H1 (cell line): Measurements from ENCODE around the gene HNRNPM. TPM values are rescaled to one million over a fixed set of nuclear protein-coding genes. Genes with fewer than 3 reads are reported as not detected.
A peak's percentile ranks its signal among the peaks of the same experiment; 100 is the strongest.

ENCODE experiments used
- CTCF ChIA-PET: fragments of 300-600 bp; sonication (Branson Sonifier 250); formaldehyde crosslinking; loops from one replicate; lab custom pipeline; 2021; ENCODE audit not compliant: partially characterized antibody; lab: Charles Lee
- POLR2A ChIA-PET: fragments of 300-600 bp; sonication (Branson Sonifier 250); formaldehyde crosslinking; loops from one replicate; lab custom pipeline; 2021; ENCODE audit warnings: inconsistent platforms; ENCODE audit not compliant: partially characterized antibody; lab: Charles Lee
- DNase-seq, 2 experiments: peaks; one replicate each; pipeline versions ENCODE4 v3.0.0 to v3.0.0-alpha.2; 2010 to 2022; ENCODE audit warnings: low spot score in 2 of 2, low read depth in 1 of 2, mixed read lengths in 1 of 2
- FAIRE-seq: peaks from 2 replicates; lab custom pipeline; 2011; peaks lifted over from hg19 to GRCh38; lab: Jason Lieb, UNC
- H2AFZ ChIP-seq: 2 replicates; pipeline ENCODE4 v1.8.1; 2012; ENCODE audit warnings: low read length, inconsistent platforms
- H2AK5ac ChIP-seq: 2 replicates; pipeline ENCODE4 v1.6.1; 2013; ENCODE audit warnings: low read depth, low read length
- H2BK120ac ChIP-seq: replicated peaks from 2 replicates; pipeline ENCODE3; 2013; ENCODE audit warnings: low read depth, low read length, inconsistent platforms
- H2BK12ac ChIP-seq: 2 replicates; pipeline ENCODE4 v1.6.1; 2013; ENCODE audit warnings: low read depth, low read length
- H2BK15ac ChIP-seq: 2 replicates; pipeline ENCODE4 v1.6.1; 2013; ENCODE audit warnings: low read length
- H2BK20ac ChIP-seq: 2 replicates; pipeline ENCODE4 v1.6.1; 2013; ENCODE audit warnings: low read length
- H2BK5ac ChIP-seq: 2 replicates; pipeline ENCODE4 v1.6.1; 2013; ENCODE audit warnings: low read depth, low read length
- H3K14ac ChIP-seq: 2 replicates; pipeline ENCODE4 v1.6.1; 2013; ENCODE audit warnings: inconsistent platforms; ENCODE audit not compliant: insufficient read length
- H3K18ac ChIP-seq: 2 replicates; pipeline ENCODE4 v1.6.1; 2013; ENCODE audit warnings: low read length; ENCODE audit errors: extremely low read depth
- H3K23ac ChIP-seq: 2 replicates; pipeline ENCODE4 v1.6.1; 2013; ENCODE audit warnings: inconsistent platforms; ENCODE audit not compliant: insufficient read length
- H3K23me2 ChIP-seq: 2 replicates; pipeline ENCODE4 v1.6.1; 2013; ENCODE audit warnings: low read depth, low read length
- H3K27ac ChIP-seq: 2 replicates; pipeline ENCODE4 v1.6.1; 2011; ENCODE audit warnings: low read depth, low read length, inconsistent platforms
- H3K27me3 ChIP-seq, 4 experiments: replicated peaks in 1 of 4; 1 replicate in 1 of 4; 2 replicates in 3 of 4; pipeline versions ENCODE4 v1.6.1 to v1.8.1; 2011 to 2013; ENCODE audit warnings: low read length in 3 of 4, mild to moderate bottlenecking in 3 of 4, inconsistent platforms in 2 of 4, mixed read lengths in 2 of 4, moderate library complexity in 1 of 4; ENCODE audit not compliant: control insufficient read depth in 3 of 4, insufficient read depth in 3 of 4; ENCODE audit errors: extremely low read depth in 1 of 4
- H3K36me3 ChIP-seq, 4 experiments: 2 replicates each; pipeline versions ENCODE4 v1.6.1 to v1.8.1; 2011 to 2013; ENCODE audit warnings: mild to moderate bottlenecking in 4 of 4, low read length in 3 of 4, moderate library complexity in 2 of 4, control low read depth in 1 of 4, inconsistent platforms in 1 of 4; ENCODE audit not compliant: insufficient read depth in 4 of 4, control insufficient read depth in 2 of 4
- H3K4ac ChIP-seq: replicated peaks from 2 replicates; pipeline ENCODE3; 2013; ENCODE audit warnings: low read length, low read depth, mixed read lengths, inconsistent platforms; ENCODE audit not compliant: insufficient read length
- H3K4me1 ChIP-seq, 4 experiments: replicated peaks in 1 of 4; 1 replicate in 1 of 4; 2 replicates in 3 of 4; pipeline versions ENCODE4 v1.6.1 to v1.8.1; 2011 to 2013; ENCODE audit warnings: low read length in 3 of 4, inconsistent platforms in 2 of 4, mixed read lengths in 1 of 4; ENCODE audit not compliant: insufficient read depth in 4 of 4, control insufficient read depth in 3 of 4
- H3K4me2 ChIP-seq, 2 experiments: 2 replicates each; pipeline versions ENCODE4 v1.6.1 to v1.8.1; 2011 to 2013; ENCODE audit warnings: low read depth in 2 of 2, low read length in 2 of 2, control low read depth in 1 of 2, inconsistent platforms in 1 of 2, mild to moderate bottlenecking in 1 of 2; ENCODE audit not compliant: insufficient read depth in 1 of 2
- H3K4me3 ChIP-seq, 4 experiments: fragments of 200-600, 300-600 bp in 1 of 4; sonication (generic), shearing (Covaris generic), sonication (Bioruptor Twin) in 1 of 4; 2 replicates each; pipeline versions ENCODE4 v1.5.1 to v1.8.1; 2011 to 2016; ENCODE audit warnings: low read length in 4 of 4, low read depth in 3 of 4, control low read depth in 2 of 4, inconsistent platforms in 2 of 4, mild to moderate bottlenecking in 2 of 4, mixed read lengths in 1 of 4, moderate library complexity in 1 of 4; ENCODE audit not compliant: insufficient read depth in 2 of 4; ENCODE audit errors: extremely low read depth in 1 of 4
- H3K56ac ChIP-seq: replicated peaks from 2 replicates; pipeline ENCODE3; 2013; ENCODE audit warnings: low read depth, mild to moderate bottlenecking, mixed read lengths, low read length, inconsistent platforms; ENCODE audit not compliant: insufficient read length
- H3K79me1 ChIP-seq: 2 replicates; pipeline ENCODE4 v1.6.1; 2013; ENCODE audit warnings: low read depth, low read length, control low read depth
- H3K79me2 ChIP-seq, 2 experiments: 2 replicates each; pipeline versions ENCODE4 v1.6.1 to v1.8.1; 2012 to 2013; ENCODE audit warnings: low read length in 2 of 2, mild to moderate bottlenecking in 2 of 2, inconsistent platforms in 1 of 2; ENCODE audit not compliant: insufficient read depth in 2 of 2, control insufficient read depth in 1 of 2
- H3K9ac ChIP-seq, 4 experiments: replicated peaks in 1 of 4; 1 replicate in 1 of 4; 2 replicates in 3 of 4; pipeline versions ENCODE4 v1.6.1 to v1.8.1; 2011 to 2013; ENCODE audit warnings: low read depth in 3 of 4, low read length in 3 of 4, control low read depth in 2 of 4, mild to moderate bottlenecking in 2 of 4, moderate library complexity in 2 of 4, inconsistent platforms in 1 of 4; ENCODE audit errors: extremely low read depth in 1 of 4
- H3K9me3 ChIP-seq, 2 experiments: 2 replicates each; pipeline versions ENCODE4 v1.6.1 to v1.8.1; 2012 to 2013; ENCODE audit warnings: mild to moderate bottlenecking in 2 of 2, moderate library complexity in 2 of 2, control low read depth in 1 of 2, inconsistent platforms in 1 of 2, low read depth in 1 of 2, low read length in 1 of 2, mixed read lengths in 1 of 2; ENCODE audit not compliant: insufficient read depth in 2 of 2
- H4K20me1 ChIP-seq, 2 experiments: replicated peaks in 1 of 2; 2 replicates each; pipeline versions ENCODE3 to v1.8.1; 2011 to 2013; ENCODE audit warnings: inconsistent platforms in 2 of 2, low read length in 2 of 2, mild to moderate bottlenecking in 1 of 2; ENCODE audit not compliant: insufficient read depth in 2 of 2, control insufficient read depth in 1 of 2
- H4K5ac ChIP-seq: 2 replicates; pipeline ENCODE4 v1.6.1; 2013; ENCODE audit warnings: low read length, low read depth, mixed read lengths, inconsistent platforms; ENCODE audit not compliant: insufficient read length
- H4K8ac ChIP-seq: 2 replicates; pipeline ENCODE4 v1.8.0; 2013; ENCODE audit warnings: mild to moderate bottlenecking, moderate library complexity, low read length, inconsistent platforms; ENCODE audit not compliant: insufficient read depth; ENCODE audit errors: extremely low read depth
- H4K91ac ChIP-seq: replicated peaks from 2 replicates; pipeline ENCODE3; 2013; ENCODE audit warnings: low read length, mixed read lengths, inconsistent platforms; ENCODE audit not compliant: insufficient read length
- JUND ChIP-seq: IDR thresholded peaks from 2 replicates; pipeline ENCODE4 v1.6.1; 2011; ENCODE audit warnings: mild to moderate bottlenecking, improper control_type of control experiment, low read length
- TBP ChIP-seq: IDR thresholded peaks from 2 replicates; pipeline ENCODE4 v1.6.1; 2011; ENCODE audit warnings: low read depth, low read length, improper control_type of control experiment
- WGBS, 2 experiments: shearing (Covaris generic) in 1 of 2; methylation state at CpG; one replicate each; pipeline versions ENCODE4 v1.1.6 to v1.1.7; 2013 to 2015; ENCODE audit warnings: low lambda C conversion rate in 2 of 2, mixed read lengths in 2 of 2, inconsistent platforms in 1 of 2, low coverage in 1 of 2, missing lambda C conversion rate in 1 of 2; ENCODE audit not compliant: insufficient replicate concordance in 2 of 2, insufficient coverage in 1 of 2, insufficient read length in 1 of 2; ENCODE audit errors: extremely low coverage in 1 of 2, missing lambda C conversion rate in 1 of 2; 5-methylcytosine and 5-hydroxymethylcytosine counted together
- polyA plus RNA-seq, 7 experiments: library from polyadenylated mRNA; depleted of rRNA in 3 of 7; stranded (reverse) in 5 of 7; unstranded in 2 of 7; fragments of >200 nt in 5 of 7; fragments of 200-250 nt in 2 of 7; gene quantifications; 1 replicate in 5 of 7; 2 replicates in 1 of 7; 4 replicates in 1 of 7; pipeline versions ENCODE4 v1.2.1 to v1.2.3, GENCODE V29; 2011 to 2013; ENCODE audit warnings: missing spikeins in 2 of 7, mixed read lengths in 2 of 7
- total RNA-seq: library from RNA; stranded (reverse); fragmentation: NEBNext Ultra II Directional; extraction: Animal tissue kit (Norgen Biotek cat#: 25700); gene quantifications from 2 replicates; pipeline ENCODE4 v1.2.1, GENCODE V29; 2021

The HNRNPM gene
- total and polyA plus RNA-seq, 2 of the 8 experiments (the other 6 are each of a cell fraction or from before 2014, with no cell fraction given): 375 to 474 TPM

DNA sequence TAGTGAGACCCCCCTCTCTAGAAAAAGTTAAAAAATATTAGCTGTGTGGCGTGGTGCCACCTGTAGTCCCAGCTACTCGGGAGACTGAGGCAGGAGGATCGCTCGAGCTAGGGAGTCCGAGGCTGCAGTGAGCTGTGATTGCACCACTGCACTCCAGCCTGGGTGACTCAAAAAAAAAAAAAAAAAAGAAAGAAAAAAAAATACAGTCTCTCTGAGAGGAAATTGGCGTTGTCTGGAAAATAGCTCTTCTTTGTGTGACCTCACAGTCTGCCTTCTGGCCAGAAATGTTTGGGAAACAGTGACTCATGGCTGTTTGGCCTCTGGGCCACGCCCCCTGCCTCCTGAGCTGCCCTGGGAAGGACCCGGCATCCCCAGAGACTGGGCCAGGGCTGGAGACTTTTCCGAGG is 21.0 kb upstream of the HNRNPM start:
- Histone ChIP-seq H3K36me3 (no peaks in the 10 kb centered on the region), H3K4ac (no peak overlapping the region), H3K9me3 (no peaks in the 10 kb centered on the region), H4K91ac (no peak overlapping the region), H2AFZ (no peak overlapping the region), H3K79me2 (no peaks in the 10 kb centered on the region), H2BK12ac (no peak overlapping the region), H3K14ac (no peak overlapping the region), H4K5ac (no peak overlapping the region), H2BK15ac (no peak overlapping the region), H3K4me3 (no peak overlapping the region), H3K27ac (no peak overlapping the region), H3K4me2 (no peak overlapping the region), H3K4me1 (no peaks in the 10 kb centered on the region), H3K23me2 (no peaks in the 10 kb centered on the region), H2BK120ac (no peak overlapping the region), H2AK5ac (no peak overlapping the region), H2BK5ac (no peak overlapping the region), H3K18ac (no peak overlapping the region), H4K20me1 (no peaks in the 10 kb centered on the region), H2BK20ac (no peak overlapping the region), H4K8ac (no peak overlapping the region), H3K9ac (no peak overlapping the region; a peak in 1 of 7 replicates), H3K56ac (no peak overlapping the region)
- ChIA-PET CTCF (interaction anchor here (1.1 to 1.7 kb wide), 4 partner anchors 9 to 157 kb away, joined by 3 read pairs; no protein-coding TSS in a partner anchor), POLR2A (interaction anchor here (0.6 to 2.1 kb wide), 5 partner anchors 10 to 26 kb away, joined by 4 to 8 read pairs (median 5); no protein-coding TSS in a partner anchor)
- no peak for DNase-seq
- 89% methylated on average over 9 of the region's 9 CpGs; no CpG with 5 or more reads in 1 of the 2 experiments for WGBS, 2 experiments
- TF ChIP-seq JUND (peak; percentile 54; the same call in 1 of the 2 replicates), TBP (no peak)
- TF ChIP-seq, all 59 proteins: peak for 1
- Histone ChIP-seq H3K27me3 (no peaks in the 10 kb centered on the region), H3K79me1 (no peaks in the 10 kb centered on the region), H3K23ac (no peak overlapping the region)
- FAIRE-seq: no peak
